ENCODE measurements around the gene RNF168.

GRCh38 chr3:196444500-196444894 lies 59.1 kb downstream of the RNF168 start:
- no peak for TF ChIP-seq CTCF (IDR thresholded peaks at IDR 0.05)
- no peak for TF ChIP-seq POLR2A (IDR thresholded peaks at IDR 0.05)
- no peak for TF ChIP-seq POLR2AphosphoS5 (IDR thresholded peaks at IDR 0.05)

Measured in breast epithelium (tissue), 3 donors.